Raji (cell line): ENCODE results near the gene STUB1.

Experiments
- POLR2A ChIP-seq: IDR thresholded peaks from 2 replicates; pipeline ENCODE4 v1.6.1; 2011; ENCODE audit warnings: low read depth, low read length, control low read depth; ENCODE audit not compliant: insufficient read depth

The STUB1 gene

GRCh38 chr16:716200-716568 lies 36.0 kb downstream of the STUB1 start:
- no peak for TF ChIP-seq POLR2A

GRCh38 chr16:716768-717325 lies 36.6 kb downstream of the STUB1 start:
- no peak; the same call in 1 of the 2 replicates for TF ChIP-seq POLR2A

DNA sequence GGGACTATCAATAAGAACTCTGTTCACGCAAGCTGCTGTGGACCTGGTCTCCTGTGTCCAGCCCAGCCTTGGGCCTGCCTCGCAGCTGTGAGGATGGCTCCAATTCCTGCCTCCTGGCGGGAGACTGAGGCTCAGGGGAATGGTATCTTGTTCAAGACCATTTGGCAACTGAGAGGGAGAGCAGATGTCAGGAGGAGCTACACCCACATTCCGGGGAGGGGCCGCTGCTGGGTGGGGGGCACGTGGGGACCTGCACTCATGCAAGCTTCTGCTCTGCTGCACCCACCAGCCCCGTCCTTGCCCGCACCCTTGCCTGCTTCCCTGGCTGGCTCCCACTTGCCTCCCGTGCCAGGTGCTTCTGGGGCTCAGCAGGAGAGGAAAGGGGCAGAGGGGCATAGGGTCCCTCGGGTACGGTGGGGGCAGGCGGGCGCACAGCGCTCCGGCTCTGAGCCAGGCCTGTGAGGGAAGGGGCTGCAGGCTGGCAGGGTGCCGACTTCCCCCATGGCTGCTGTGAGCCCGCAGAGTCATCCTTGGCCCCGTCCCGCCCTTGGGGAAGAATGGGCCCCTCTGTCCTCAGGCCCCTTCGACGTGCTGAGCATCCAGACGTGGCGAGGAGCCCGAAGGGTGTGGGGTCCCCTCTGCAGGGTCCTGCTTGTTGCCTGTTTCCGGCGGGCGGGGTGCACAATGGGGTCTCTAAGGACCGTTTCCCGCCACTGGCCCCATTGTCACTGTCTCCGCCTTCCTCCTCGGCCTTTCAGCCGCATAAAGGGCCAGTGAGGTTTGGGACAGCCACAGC lies 37.4 kb downstream of the STUB1 start:
- TF ChIP-seq POLR2A = no peak; the same call in none of the 2 replicates

DNA sequence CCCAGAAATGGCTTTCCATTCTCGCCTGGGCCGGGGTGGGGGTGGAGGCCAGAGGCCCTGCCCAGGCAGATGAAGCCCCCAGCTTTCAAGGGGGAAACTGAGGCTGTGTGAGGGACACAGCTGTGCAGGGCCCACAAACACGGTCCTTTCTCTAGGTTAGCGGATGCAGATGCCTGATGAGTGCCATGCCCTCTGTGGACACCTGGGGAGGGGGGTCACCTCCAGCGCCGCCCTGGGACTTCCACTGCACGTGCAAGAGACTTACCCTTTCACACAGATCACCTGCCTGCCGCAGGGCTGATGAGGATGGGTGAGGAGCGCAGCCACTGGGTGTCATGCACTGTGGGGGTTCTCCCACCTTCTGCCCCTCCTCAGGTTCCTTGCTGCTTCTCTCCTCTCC lies 38.2 kb downstream of the STUB1 start:
- peak; percentile 44; the same call in 1 of the 2 replicates for TF ChIP-seq POLR2A

GRCh38 chr16:718922-719321 lies 38.7 kb downstream of the STUB1 start:
- 0 out of 2 replicates have a peak, but pooled peaks have one; percentile 34 for TF ChIP-seq POLR2A

- TF ChIP-seq POLR2A = peak; percentile 61
Measured at GRCh38 chr16:719815-720446, 39.7 kb downstream of the STUB1 start.

- TF ChIP-seq POLR2A = no peak; the same call in 1 of the 2 replicates
Measured at GRCh38 chr16:720447-720989, 40.3 kb downstream of the STUB1 start.

GRCh38 chr16:720990-721764 lies 41.0 kb downstream of the STUB1 start, which contains the start of gene ANTKMT:
Gene ANTKMT, plus strand, starts transcription at chr16:721146. Its CDS starts 129 bp downstream, at chr16:721275.
- TF ChIP-seq POLR2A = peak; percentile 98

GRCh38 chr16:721765-722540 lies 41.7 kb downstream of the STUB1 start:
- no peak for TF ChIP-seq POLR2A

GRCh38 chr16:722835-723633 lies 42.8 kb downstream of the STUB1 start:
- TF ChIP-seq POLR2A = peak; percentile 21; the same call in 1 of the 2 replicates

DNA sequence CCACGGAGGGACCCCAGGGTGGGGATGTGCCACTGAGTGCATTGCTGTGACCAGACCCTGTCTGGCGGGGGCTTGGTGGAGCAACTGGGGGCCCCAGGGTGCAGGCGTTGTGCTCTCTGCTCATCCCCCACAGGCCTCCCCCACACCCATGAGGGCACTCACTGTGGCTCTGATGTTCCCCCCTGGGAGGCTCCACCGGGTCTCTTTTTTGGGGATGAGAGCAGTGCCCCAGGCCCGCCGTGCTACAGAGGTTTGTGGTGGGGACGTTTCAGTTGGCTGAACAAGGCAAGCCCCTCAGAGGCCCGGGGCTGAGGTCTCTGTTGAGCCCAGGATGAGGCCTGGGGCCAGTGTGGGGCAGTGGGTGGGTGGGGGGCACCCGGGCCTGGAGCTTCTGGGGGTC lies 43.5 kb downstream of the STUB1 start:
- TF ChIP-seq POLR2A = no peak

DNA sequence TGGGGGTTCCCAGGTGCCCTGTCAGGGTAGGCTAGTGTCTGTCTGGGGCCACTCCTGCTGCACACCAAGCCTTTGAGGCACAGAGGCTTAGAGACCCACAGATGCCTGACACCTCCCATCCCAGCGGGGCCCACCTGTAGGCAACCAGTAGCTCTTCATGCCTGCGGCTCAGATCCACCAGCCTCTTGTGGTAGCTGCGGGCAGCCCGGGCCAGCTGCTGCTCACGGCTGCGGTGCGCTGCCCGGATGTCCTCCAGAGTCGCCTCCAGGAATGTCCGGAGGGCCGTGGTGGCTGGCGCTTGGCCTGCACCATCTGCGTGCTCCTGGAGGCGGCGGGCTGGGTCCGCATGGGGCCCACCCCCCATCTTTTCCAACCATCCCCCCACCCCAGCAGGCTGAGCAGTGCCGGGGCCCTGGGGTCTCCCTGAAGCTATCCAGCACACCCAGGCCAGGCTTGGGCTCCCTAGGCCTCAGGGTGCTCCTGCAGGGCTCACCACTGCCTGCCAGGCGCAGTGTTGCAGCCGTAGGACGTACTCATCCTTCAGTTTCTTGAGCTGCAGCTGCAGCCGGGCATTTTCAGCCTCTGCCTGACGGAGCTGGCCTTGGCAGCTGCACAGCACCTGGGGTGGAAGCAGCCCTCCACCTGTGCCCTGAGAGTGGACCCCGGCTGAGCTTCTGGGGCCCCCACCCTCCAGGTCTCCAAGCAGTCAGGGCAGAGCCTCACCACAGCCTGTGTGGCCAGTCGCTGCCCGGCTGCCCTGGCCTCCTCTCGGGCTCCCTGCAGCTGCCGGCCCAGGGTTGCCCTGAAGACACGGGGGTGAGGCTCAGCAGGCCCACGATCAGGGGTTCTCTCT lies 44.2 kb downstream of the STUB1 start:
- peak; percentile 25; the same call in 1 of the 2 replicates for TF ChIP-seq POLR2A

DNA sequence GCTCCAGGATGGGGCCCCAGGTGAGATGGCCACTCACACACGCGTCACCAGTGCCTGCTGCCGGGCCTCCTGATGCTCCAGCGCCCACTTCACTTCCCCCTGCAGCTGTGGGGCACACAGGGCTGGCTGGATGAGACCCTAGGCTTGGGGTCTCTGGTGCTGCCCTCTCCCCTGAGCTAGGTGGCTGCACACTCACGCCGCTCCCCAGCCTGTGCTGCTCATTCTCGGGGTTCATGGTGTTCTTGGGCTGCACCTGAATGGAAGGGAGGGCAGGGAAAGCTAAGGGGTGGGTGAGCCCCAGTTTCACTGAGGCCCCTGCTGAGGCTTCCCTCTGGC lies 44.8 kb downstream of the STUB1 start:
- TF ChIP-seq POLR2A = no peak
